Tongue (tissue), 2 donors: ENCODE results near the gene BRD1. TPM values are rescaled to one million over a fixed set of nuclear protein-coding genes. Genes with fewer than 3 reads are reported as not detected.
A peak's percentile ranks its signal among the peaks of the same experiment; 100 is the strongest.

Experiments
- DNase-seq: peaks from one replicate; pipeline ENCODE4 v3.0.0-alpha.2; 2015
- total RNA-seq: library from RNA; depleted of rRNA; stranded (reverse); fragments of >200 nt; gene quantifications from one replicate; pipeline ENCODE4 v1.2.3, GENCODE V29; 2014

Gene BRD1
- total RNA-seq, 1 donor from 2014 or later = 42.8 TPM

- DNase-seq = no peak
Observed at GRCh38 chr22:49800408-49801238, 27.1 kb downstream of the BRD1 start.

GRCh38 chr22:49799431-49800075 is 28.1 kb downstream of the BRD1 start:
- DNase-seq = no peak

GRCh38 chr22:49798486-49799151 is 29.1 kb downstream of the BRD1 start:
- no peak for DNase-seq

DNA sequence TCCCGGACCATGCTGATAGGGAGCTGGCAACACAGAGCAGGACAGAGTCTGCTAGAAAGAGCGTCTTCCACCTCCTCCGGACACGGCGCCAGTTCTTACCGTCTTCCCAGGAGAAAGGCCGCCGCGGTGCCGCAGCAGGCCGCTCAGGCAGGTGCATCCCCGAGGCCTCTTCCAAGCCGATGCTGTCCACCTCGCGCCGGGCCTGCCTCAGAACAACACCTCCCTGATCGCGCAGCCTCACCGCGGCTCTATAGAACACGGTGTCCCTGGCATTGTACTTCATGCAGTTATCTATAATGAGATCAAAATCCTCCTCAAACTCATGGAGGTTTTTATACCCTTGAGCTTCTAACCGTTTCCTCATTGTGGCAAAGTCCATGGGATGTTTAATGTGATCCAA is 30.0 kb downstream of the BRD1 start:
- no peak for DNase-seq

- DNase-seq = no peak
Observed at GRCh38 chr22:49796596-49797270, 30.9 kb downstream of the BRD1 start.

- no peak for DNase-seq
Observed at GRCh38 chr22:49795521-49795920, 32.2 kb downstream of the BRD1 start.

GRCh38 chr22:49793871-49794270 is 33.8 kb downstream of the BRD1 start:
- DNase-seq = no peak

- DNase-seq = no peak
Observed at GRCh38 chr22:49793296-49793695, 34.4 kb downstream of the BRD1 start.

- no peak for DNase-seq
Observed at GRCh38 chr22:49792107-49792506, 35.6 kb downstream of the BRD1 start.

DNA sequence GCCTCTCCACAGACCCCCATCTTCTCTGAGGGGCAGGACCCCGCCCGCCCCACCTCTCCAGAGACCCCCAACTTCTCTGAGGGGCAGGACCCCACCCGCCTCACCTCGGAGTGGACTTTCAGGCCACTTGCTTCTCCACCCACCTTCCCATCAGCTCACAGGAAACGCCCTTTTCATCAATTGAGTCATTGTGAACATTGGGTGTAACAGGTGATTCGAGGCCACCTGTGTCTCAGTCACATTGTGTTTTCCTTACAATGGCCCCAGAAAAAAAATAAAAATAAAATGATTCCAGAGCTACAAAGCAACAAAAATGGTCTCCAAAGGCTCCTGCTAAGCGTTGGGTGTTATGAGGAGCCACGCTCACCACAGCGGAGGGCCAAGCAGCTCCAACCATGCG is 36.0 kb downstream of the BRD1 start:
- no peak for DNase-seq

DNA sequence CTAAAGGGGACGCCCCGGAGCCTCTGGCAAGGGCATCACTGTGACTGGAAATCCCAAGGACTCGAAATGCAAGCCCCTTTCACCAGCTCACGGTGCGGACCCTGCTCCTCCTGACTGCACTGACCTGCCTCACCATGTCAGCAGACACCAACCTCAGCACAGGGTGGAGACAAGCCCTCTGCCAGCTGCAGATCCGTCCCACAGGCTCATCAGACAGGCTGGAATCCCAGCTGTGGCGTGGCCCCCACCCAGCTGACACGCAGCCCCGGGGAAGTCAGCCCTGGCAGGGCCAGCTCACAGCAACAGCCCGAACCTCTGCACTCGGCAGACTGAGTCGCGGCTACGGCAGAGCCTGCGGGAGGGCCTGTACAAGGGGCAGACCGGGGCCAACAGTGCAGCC is 36.8 kb downstream of the BRD1 start:
- DNase-seq = no peak

- DNase-seq = no peak
Observed at GRCh38 chr22:49789289-49790141, 38.2 kb downstream of the BRD1 start.

- no peak for DNase-seq
Observed at GRCh38 chr22:49788504-49788903, 39.2 kb downstream of the BRD1 start.

DNA sequence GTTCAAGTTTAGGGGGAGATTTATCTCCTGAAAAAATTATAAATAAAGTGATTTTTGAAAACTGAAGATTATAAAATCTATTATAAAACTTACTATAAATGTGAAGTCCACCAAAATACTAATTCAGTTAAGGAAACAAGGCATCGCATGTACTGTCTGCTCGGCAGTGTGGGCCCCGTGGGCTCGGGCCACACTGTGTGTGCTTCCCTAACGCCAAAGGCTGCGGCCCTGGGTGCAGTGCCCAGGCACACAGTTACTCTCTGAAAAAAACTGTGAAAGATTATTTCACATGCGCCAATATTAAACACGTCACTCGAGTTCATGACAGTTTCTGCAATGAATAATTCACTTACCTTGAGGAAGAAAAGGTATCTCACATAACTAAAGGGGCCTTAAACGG is 39.8 kb downstream of the BRD1 start:
- DNase-seq = no peak

- DNase-seq = no peak
Observed at GRCh38 chr22:49786976-49787706, 40.5 kb downstream of the BRD1 start.

GRCh38 chr22:49785841-49786471 is 41.7 kb downstream of the BRD1 start:
- DNase-seq = peak; percentile 72

DNA sequence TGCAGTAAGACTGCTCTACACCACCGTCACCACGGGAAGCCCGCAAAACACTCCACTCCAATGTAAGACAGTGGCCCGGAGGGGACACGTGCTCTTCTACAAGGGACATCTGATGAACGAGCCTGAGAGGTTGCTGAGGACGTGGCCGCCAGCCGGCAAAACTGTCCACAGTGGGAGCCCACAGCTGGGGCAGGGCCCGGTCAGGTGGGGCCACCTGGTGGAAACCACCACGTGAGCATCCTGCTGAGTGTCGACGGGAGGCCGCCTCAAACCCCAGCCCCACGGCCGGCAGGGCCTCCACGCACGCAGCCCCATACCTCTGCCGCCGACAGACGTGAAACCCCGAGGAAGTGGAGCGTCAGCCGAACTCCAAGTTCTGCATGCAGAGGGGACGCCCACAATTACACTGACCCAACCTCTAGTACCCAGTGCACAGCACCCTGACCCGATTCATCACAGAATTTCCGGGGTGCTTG is 42.6 kb downstream of the BRD1 start:
- no peak for DNase-seq

- DNase-seq = no peak
Observed at GRCh38 chr22:49784630-49784971, 43.1 kb downstream of the BRD1 start.

DNA sequence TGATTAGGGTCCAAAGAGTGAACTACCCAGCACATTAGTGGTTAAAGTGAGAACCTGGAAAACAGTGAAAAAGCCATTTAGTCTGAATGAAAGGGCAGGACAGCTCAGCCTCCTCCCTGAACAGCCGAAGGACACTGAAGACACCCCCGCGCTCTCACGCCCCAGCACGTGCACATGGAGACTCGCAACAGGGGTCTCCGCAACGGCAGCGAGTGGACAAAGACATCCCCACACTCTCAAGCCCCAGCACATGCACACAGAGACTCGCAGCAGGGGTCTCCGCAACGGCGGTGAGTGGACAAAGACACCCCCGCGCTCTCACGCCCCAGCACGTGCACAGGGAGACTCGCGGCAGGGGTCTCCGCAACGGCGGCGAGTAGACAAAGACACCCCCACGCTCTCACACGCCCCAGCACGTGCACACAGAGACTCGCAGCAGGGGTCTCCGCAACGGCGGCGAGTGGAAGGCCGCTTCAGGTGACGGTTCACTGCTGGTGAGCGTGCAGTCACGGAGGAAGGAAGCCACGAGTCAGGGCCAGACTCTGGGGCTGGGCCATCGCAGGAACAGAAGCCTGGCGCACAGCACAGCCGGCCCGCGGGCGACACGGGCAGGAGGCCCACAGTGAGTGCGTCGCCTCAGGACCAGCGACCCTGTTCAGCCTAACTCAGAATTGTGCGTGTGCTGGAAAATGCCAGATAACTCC is 43.6 kb downstream of the BRD1 start:
- no peak for DNase-seq
